ENCODE results near the gene AP2A2.

Gene AP2A2

DNA sequence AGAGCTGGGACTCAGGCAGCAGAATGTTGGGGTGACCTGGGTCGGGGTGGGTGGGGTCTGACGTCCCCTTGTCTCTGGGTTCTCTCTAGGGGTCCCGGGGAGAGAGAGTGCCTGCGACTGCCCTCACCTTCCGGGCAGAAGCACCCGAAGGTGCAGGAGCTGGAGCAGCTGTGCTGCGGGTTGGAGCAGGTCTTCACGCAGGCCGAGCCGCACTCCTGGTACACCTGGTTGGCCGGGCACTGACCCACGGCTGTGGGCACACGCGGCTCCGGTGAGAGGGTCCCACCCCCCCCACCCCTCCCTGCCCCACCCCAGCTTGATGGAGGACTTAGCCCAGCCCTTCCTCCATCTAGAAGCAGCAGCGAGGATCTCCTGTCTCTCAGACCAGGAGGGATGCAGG lies 104.4 kb downstream of the AP2A2 start:
- TF ChIP-seq NFIC (IDR thresholded peaks at IDR 0.05) (no peak), EGR1 (IDR thresholded peaks at IDR 0.05) (no peak), FOXM1 (IDR thresholded peaks at IDR 0.05; ENCODE audit: borderline replicate concordance, low read depth) (no peak), MAX (IDR thresholded peaks at IDR 0.05) (no peak), CEBPB (IDR thresholded peaks at IDR 0.05) (no peak), REST (IDR thresholded peaks at IDR 0.05; ENCODE audit: low read depth) (no peak), TEAD4 (IDR thresholded peaks at IDR 0.05) (no peak), ZBTB7A (IDR thresholded peaks at IDR 0.05; ENCODE audit: low read depth) (no peak), CREB1 (IDR thresholded peaks at IDR 0.05; ENCODE audit: low read depth) (no peak), TAF1 (IDR thresholded peaks at IDR 0.05; ENCODE audit: low read depth) (no peak), RAD21 (IDR thresholded peaks at IDR 0.05; ENCODE audit: low read depth) (no peak), YY1 (IDR thresholded peaks at IDR 0.05; ENCODE audit: low read depth) (no peak), TCF12 (IDR thresholded peaks at IDR 0.05; ENCODE audit: low read depth) (no peak), EP300 (IDR thresholded peaks at IDR 0.05; ENCODE audit: borderline replicate concordance) (no peak)
- TF ChIP-seq, protein P1, sequence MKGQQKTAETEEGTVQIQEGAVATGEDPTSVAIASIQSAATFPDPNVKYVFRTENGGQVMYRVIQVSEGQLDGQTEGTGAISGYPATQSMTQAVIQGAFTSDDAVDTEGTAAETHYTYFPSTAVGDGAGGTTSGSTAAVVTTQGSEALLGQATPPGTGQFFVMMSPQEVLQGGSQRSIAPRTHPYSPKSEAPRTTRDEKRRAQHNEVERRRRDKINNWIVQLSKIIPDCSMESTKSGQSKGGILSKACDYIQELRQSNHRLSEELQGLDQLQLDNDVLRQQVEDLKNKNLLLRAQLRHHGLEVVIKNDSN (IDR thresholded peaks at IDR 0.05) = no peak

- no peak for TF ChIP-seq TAF1 (IDR thresholded peaks at IDR 0.05; ENCODE audit: low read depth)
- TF ChIP-seq TEAD4 (IDR thresholded peaks at IDR 0.05) = no peak
- TF ChIP-seq EGR1 (IDR thresholded peaks at IDR 0.05) = no peak
- TF ChIP-seq REST (IDR thresholded peaks at IDR 0.05; ENCODE audit: low read depth) = no peak
- TF ChIP-seq FOXM1 (IDR thresholded peaks at IDR 0.05; ENCODE audit: borderline replicate concordance, low read depth) = no peak
- no peak for TF ChIP-seq NFIC (IDR thresholded peaks at IDR 0.05)
- no peak for TF ChIP-seq TCF12 (IDR thresholded peaks at IDR 0.05; ENCODE audit: low read depth)
- no peak for TF ChIP-seq YY1 (IDR thresholded peaks at IDR 0.05; ENCODE audit: low read depth)
- TF ChIP-seq, protein P1 (IDR thresholded peaks at IDR 0.05) = no peak
- no peak for TF ChIP-seq CREB1 (IDR thresholded peaks at IDR 0.05; ENCODE audit: low read depth)
- TF ChIP-seq EP300 (IDR thresholded peaks at IDR 0.05; ENCODE audit: borderline replicate concordance) = no peak
- TF ChIP-seq CEBPB (IDR thresholded peaks at IDR 0.05) = no peak
These were observed 104.9 kb downstream of the AP2A2 start for GRCh38 chr11:1030556-1030955.

DNA sequence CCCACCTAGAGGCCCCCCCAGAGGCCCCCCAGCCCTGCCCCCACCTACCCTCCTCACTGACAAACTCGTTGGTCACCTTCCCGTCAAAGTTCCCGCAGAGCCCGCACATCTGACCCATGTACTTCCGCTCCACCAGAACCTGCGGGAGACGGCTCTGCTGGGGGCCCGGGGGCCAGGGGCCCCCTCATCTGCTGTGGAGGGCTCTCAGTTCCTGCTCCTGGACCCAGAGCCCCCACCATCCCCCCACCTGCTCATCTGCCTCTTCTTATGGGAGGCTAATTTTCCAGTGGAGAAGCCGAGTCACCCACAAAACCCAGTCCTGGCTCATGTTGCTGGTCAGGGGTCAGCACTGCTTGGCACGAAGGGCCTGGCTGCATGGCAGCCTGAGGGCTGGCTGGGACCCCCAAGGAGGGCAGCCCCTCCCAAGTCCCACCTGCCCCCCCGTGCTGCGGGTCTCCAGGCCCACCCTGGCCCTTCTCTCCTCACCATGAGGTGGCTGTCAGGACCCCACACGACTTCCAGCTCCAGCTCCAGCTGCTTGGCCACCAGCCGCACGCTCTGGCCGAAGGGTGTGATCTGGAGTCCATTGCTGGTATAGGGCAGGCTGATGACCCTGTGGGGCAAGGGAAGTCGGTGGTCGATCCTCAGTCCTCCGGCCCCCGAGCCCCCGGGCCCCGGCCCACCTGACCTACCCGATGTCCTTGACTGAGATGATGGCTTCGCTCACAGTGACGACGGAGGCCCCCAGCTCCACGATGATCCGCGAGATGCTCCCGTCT lies 105.6 kb downstream of the AP2A2 start:
- TF ChIP-seq YY1 (IDR thresholded peaks at IDR 0.05; ENCODE audit: low read depth) (no peak), MAX (IDR thresholded peaks at IDR 0.05) (no peak), REST (IDR thresholded peaks at IDR 0.05; ENCODE audit: low read depth) (no peak)

DNA sequence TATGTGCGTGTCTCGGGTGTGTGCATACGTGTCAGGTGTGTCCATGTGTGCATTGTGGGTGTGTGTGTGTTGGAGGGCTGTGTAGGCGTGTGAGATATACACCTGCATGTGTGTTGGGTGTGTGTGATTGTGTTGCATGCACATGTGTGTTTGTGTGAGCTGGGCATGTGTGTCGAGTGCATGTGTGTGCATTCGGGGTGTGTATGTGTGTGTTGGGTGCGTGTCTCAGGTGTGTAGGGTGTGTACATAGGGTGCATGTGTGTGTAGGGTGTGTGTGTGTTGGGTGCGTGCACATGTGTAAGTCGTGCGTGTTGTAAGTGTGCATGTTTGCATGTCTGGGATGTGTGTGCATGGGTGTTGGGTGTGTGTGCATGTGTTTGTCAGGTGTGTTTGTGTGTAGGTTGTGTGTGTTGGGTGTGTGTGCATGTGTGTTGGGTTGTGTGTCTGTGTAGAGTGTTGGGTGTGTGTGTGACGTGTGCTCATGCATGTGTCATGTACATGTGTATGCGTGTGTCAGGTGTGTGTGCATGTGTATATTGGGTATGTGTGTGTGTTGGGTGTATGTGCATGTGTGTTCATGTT lies 106.7 kb downstream of the AP2A2 start:
- no peak for TF ChIP-seq EGR1 (IDR thresholded peaks at IDR 0.05)
- no peak for TF ChIP-seq TEAD4 (IDR thresholded peaks at IDR 0.05)
- TF ChIP-seq EP300 (IDR thresholded peaks at IDR 0.05; ENCODE audit: borderline replicate concordance) = no peak
- TF ChIP-seq TCF12 (IDR thresholded peaks at IDR 0.05; ENCODE audit: low read depth) = no peak
- TF ChIP-seq REST (IDR thresholded peaks at IDR 0.05; ENCODE audit: low read depth) = no peak
- no peak for TF ChIP-seq YY1 (IDR thresholded peaks at IDR 0.05; ENCODE audit: low read depth)
- TF ChIP-seq RAD21 (IDR thresholded peaks at IDR 0.05; ENCODE audit: low read depth) = no peak
- no peak for TF ChIP-seq CEBPB (IDR thresholded peaks at IDR 0.05)
- no peak for TF ChIP-seq MAX (IDR thresholded peaks at IDR 0.05)
- TF ChIP-seq FOXM1 (IDR thresholded peaks at IDR 0.05; ENCODE audit: borderline replicate concordance, low read depth) = no peak
- no peak for TF ChIP-seq NFIC (IDR thresholded peaks at IDR 0.05)
- TF ChIP-seq TAF1 (IDR thresholded peaks at IDR 0.05; ENCODE audit: low read depth) = no peak
- no peak for TF ChIP-seq CREB1 (IDR thresholded peaks at IDR 0.05; ENCODE audit: low read depth)
- TF ChIP-seq ZBTB7A (IDR thresholded peaks at IDR 0.05; ENCODE audit: low read depth) = no peak
- TF ChIP-seq, protein P1 (IDR thresholded peaks at IDR 0.05) = no peak
